ENCODE results near the gene ZBTB46. TPM values are rescaled to one million over a fixed set of nuclear protein-coding genes. Genes with fewer than 3 reads are reported as not detected.

ZBTB46 gene
- total RNA-seq, 1 donor from 2014 or later: 52.2 TPM

GRCh38 chr20:63791497-63792156, 39.4 kb downstream of the ZBTB46 start:
- no peaks in the 10 kb centered on the region for H3K9me3 ChIP-seq (ENCODE audit: control insufficient read depth in 3 of 3, low read length in 3 of 3)
- H3K27me3 ChIP-seq (ENCODE audit: control insufficient read depth in 3 of 3, insufficient read depth in 3 of 3, low read length in 3 of 3): no peaks in the 10 kb centered on the region
- H3K9ac ChIP-seq (ENCODE audit: low read depth in 1 of 3, low read length in 3 of 3): no peak overlapping the region
- peaks cover 0 to 15% (median 4%) of the 10 kb centered on the region in 3 donors for H3K4me1 ChIP-seq (ENCODE audit: control insufficient read depth in 3 of 3, insufficient read depth in 3 of 3, low read length in 3 of 3)
- peaks cover 0 to 16% (median 12%) of the 10 kb centered on the region in 3 donors for H3K36me3 ChIP-seq (ENCODE audit: control insufficient read depth in 3 of 3, insufficient read depth in 3 of 3, low read length in 3 of 3)
- no peak overlapping the region for H3K27ac ChIP-seq (ENCODE audit: low read depth, low read length)
- H3K4me3 ChIP-seq (ENCODE audit: low read length in 3 of 3): no peak overlapping the region

- Histone ChIP-seq H3K9me3 (ENCODE audit: control insufficient read depth in 3 of 3, low read length in 3 of 3) (no peaks in the 10 kb centered on the region), H3K36me3 (ENCODE audit: control insufficient read depth in 3 of 3, insufficient read depth in 3 of 3, low read length in 3 of 3) (peaks cover 0 to 16% (median 12%) of the 10 kb centered on the region in 3 donors), H3K4me1 (ENCODE audit: control insufficient read depth in 3 of 3, insufficient read depth in 3 of 3, low read length in 3 of 3) (peaks cover 0 to 13% (median 4%) of the 10 kb centered on the region in 3 donors), H3K9ac (ENCODE audit: low read depth in 1 of 3, low read length in 3 of 3) (no peak overlapping the region), H3K27ac (ENCODE audit: low read depth, low read length) (no peak overlapping the region), H3K4me3 (ENCODE audit: low read length in 3 of 3) (no peak overlapping the region), H3K27me3 (ENCODE audit: control insufficient read depth in 3 of 3, insufficient read depth in 3 of 3, low read length in 3 of 3) (no peaks in the 10 kb centered on the region)
These were observed 40.4 kb downstream of the ZBTB46 start for GRCh38 chr20:63790572-63791168.

GRCh38 chr20:63789836-63790571, 41.1 kb downstream of the ZBTB46 start:
- Histone ChIP-seq H3K27ac (ENCODE audit: low read depth, low read length) (no peak overlapping the region), H3K27me3 (ENCODE audit: control insufficient read depth in 3 of 3, insufficient read depth in 3 of 3, low read length in 3 of 3) (no peaks in the 10 kb centered on the region), H3K4me3 (ENCODE audit: low read length in 3 of 3) (no peak overlapping the region), H3K9ac (ENCODE audit: low read depth in 1 of 3, low read length in 3 of 3) (no peak overlapping the region), H3K4me1 (ENCODE audit: control insufficient read depth in 3 of 3, insufficient read depth in 3 of 3, low read length in 3 of 3) (peaks cover 0 to 13% (median 4%) of the 10 kb centered on the region in 3 donors), H3K9me3 (ENCODE audit: control insufficient read depth in 3 of 3, low read length in 3 of 3) (no peaks in the 10 kb centered on the region), H3K36me3 (ENCODE audit: control insufficient read depth in 3 of 3, insufficient read depth in 3 of 3, low read length in 3 of 3) (peaks cover 0 to 16% (median 12%) of the 10 kb centered on the region in 3 donors)

- Histone ChIP-seq H3K9me3 (ENCODE audit: control insufficient read depth in 3 of 3, low read length in 3 of 3) (no peaks in the 10 kb centered on the region), H3K4me3 (ENCODE audit: low read length in 3 of 3) (no peak overlapping the region), H3K27ac (ENCODE audit: low read depth, low read length) (no peak overlapping the region), H3K36me3 (ENCODE audit: control insufficient read depth in 3 of 3, insufficient read depth in 3 of 3, low read length in 3 of 3) (peaks cover 0 to 16% (median 12%) of the 10 kb centered on the region in 3 donors), H3K4me1 (ENCODE audit: control insufficient read depth in 3 of 3, insufficient read depth in 3 of 3, low read length in 3 of 3) (peaks cover 0 to 13% (median 4%) of the 10 kb centered on the region in 3 donors), H3K9ac (ENCODE audit: low read depth in 1 of 3, low read length in 3 of 3) (no peak overlapping the region), H3K27me3 (ENCODE audit: control insufficient read depth in 3 of 3, insufficient read depth in 3 of 3, low read length in 3 of 3) (no peaks in the 10 kb centered on the region)
These were observed 43.3 kb downstream of the ZBTB46 start for GRCh38 chr20:63787749-63788148.

- Histone ChIP-seq H3K27ac (ENCODE audit: low read depth, low read length) (no peak overlapping the region), H3K9me3 (ENCODE audit: control insufficient read depth in 3 of 3, low read length in 3 of 3) (no peaks in the 10 kb centered on the region), H3K27me3 (ENCODE audit: control insufficient read depth in 3 of 3, insufficient read depth in 3 of 3, low read length in 3 of 3) (no peaks in the 10 kb centered on the region), H3K9ac (ENCODE audit: low read depth in 1 of 3, low read length in 3 of 3) (no peak overlapping the region), H3K36me3 (ENCODE audit: control insufficient read depth in 3 of 3, insufficient read depth in 3 of 3, low read length in 3 of 3) (peaks cover 0 to 16% (median 12%) of the 10 kb centered on the region in 3 donors), H3K4me1 (ENCODE audit: control insufficient read depth in 3 of 3, insufficient read depth in 3 of 3, low read length in 3 of 3) (peaks cover 0 to 13% (median 4%) of the 10 kb centered on the region in 3 donors), H3K4me3 (ENCODE audit: low read length in 3 of 3) (no peak overlapping the region)
These were observed 43.8 kb downstream of the ZBTB46 start for GRCh38 chr20:63787302-63787701.

GRCh38 chr20:63785691-63786131, 45.4 kb downstream of the ZBTB46 start:
- no peak overlapping the region for H3K27ac ChIP-seq (ENCODE audit: low read depth, low read length)
- no peaks in the 10 kb centered on the region for H3K27me3 ChIP-seq (ENCODE audit: control insufficient read depth in 3 of 3, insufficient read depth in 3 of 3, low read length in 3 of 3)
- H3K9me3 ChIP-seq (ENCODE audit: control insufficient read depth in 3 of 3, low read length in 3 of 3): no peaks in the 10 kb centered on the region
- H3K9ac ChIP-seq (ENCODE audit: low read depth in 1 of 3, low read length in 3 of 3): no peak overlapping the region
- H3K36me3 ChIP-seq (ENCODE audit: control insufficient read depth in 3 of 3, insufficient read depth in 3 of 3, low read length in 3 of 3): peaks cover 0 to 16% (median 12%) of the 10 kb centered on the region in 3 donors
- H3K4me1 ChIP-seq (ENCODE audit: control insufficient read depth in 3 of 3, insufficient read depth in 3 of 3, low read length in 3 of 3): peaks cover 0 to 13% (median 4%) of the 10 kb centered on the region in 3 donors
- H3K4me3 ChIP-seq (ENCODE audit: low read length in 3 of 3): no peak overlapping the region

- Histone ChIP-seq H3K9me3 (ENCODE audit: control insufficient read depth in 3 of 3, low read length in 3 of 3) (no peaks in the 10 kb centered on the region), H3K36me3 (ENCODE audit: control insufficient read depth in 3 of 3, insufficient read depth in 3 of 3, low read length in 3 of 3) (peaks cover 0 to 2% (median under 1%) of the 10 kb centered on the region in 3 donors), H3K4me1 (ENCODE audit: control insufficient read depth in 3 of 3, insufficient read depth in 3 of 3, low read length in 3 of 3) (peaks cover 0 to 8% (median 4%) of the 10 kb centered on the region in 3 donors), H3K4me3 (ENCODE audit: low read length in 3 of 3) (no peak overlapping the region), H3K27me3 (ENCODE audit: control insufficient read depth in 3 of 3, insufficient read depth in 3 of 3, low read length in 3 of 3) (no peaks in the 10 kb centered on the region), H3K9ac (ENCODE audit: low read depth in 1 of 3, low read length in 3 of 3) (no peak overlapping the region), H3K27ac (ENCODE audit: low read depth, low read length) (no peak overlapping the region)
These were observed 47.1 kb downstream of the ZBTB46 start for GRCh38 chr20:63783970-63784369.

GRCh38 chr20:63782521-63782971, 48.5 kb downstream of the ZBTB46 start:
- Histone ChIP-seq H3K27ac (ENCODE audit: low read depth, low read length) (no peak overlapping the region), H3K4me3 (ENCODE audit: low read length in 3 of 3) (no peak overlapping the region), H3K9ac (ENCODE audit: low read depth in 1 of 3, low read length in 3 of 3) (no peak overlapping the region), H3K27me3 (ENCODE audit: control insufficient read depth in 3 of 3, insufficient read depth in 3 of 3, low read length in 3 of 3) (no peaks in the 10 kb centered on the region), H3K36me3 (ENCODE audit: control insufficient read depth in 3 of 3, insufficient read depth in 3 of 3, low read length in 3 of 3) (peaks cover 0 to 2% (median 0%) of the 10 kb centered on the region in 3 donors), H3K9me3 (ENCODE audit: control insufficient read depth in 3 of 3, low read length in 3 of 3) (no peaks in the 10 kb centered on the region), H3K4me1 (ENCODE audit: control insufficient read depth in 3 of 3, insufficient read depth in 3 of 3, low read length in 3 of 3) (peaks cover 0 to 6% (median 3%) of the 10 kb centered on the region in 3 donors)

DNA sequence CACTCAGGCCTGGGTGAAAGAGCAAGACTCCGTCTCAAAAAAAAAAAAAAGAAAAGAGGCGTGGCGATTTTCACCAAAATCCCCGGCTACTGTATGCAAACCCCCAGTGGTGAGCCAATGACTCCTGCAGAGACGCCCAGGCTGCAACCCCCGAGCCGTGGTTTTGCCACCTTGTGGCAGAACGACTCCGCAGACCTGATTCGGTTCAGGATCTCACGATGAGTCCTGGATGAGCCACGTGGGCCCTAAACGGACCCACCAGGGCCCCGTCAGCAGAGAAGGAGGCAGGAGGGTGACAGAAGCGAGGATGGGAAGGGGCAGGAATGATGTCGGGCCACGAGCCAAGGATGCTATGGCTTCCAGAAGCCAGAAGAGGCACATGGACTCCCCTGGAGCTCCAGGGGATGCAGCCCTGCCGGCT, 49.0 kb downstream of the ZBTB46 start:
- Histone ChIP-seq H3K4me1 (ENCODE audit: control insufficient read depth in 3 of 3, insufficient read depth in 3 of 3, low read length in 3 of 3) (peaks cover 0 to 2% (median 0%) of the 10 kb centered on the region in 3 donors), H3K9me3 (ENCODE audit: control insufficient read depth in 3 of 3, low read length in 3 of 3) (no peaks in the 10 kb centered on the region), H3K9ac (ENCODE audit: low read depth in 1 of 3, low read length in 3 of 3) (no peak overlapping the region)

More for the DNA sequence above, 49.0 kb downstream of the ZBTB46 start:
- H3K27ac ChIP-seq (ENCODE audit: low read depth, low read length): no peak overlapping the region
- H3K4me3 ChIP-seq (ENCODE audit: low read length in 3 of 3): no peak overlapping the region
- no peaks in the 10 kb centered on the region for H3K27me3 ChIP-seq (ENCODE audit: control insufficient read depth in 3 of 3, insufficient read depth in 3 of 3, low read length in 3 of 3)
- H3K36me3 ChIP-seq (ENCODE audit: control insufficient read depth in 3 of 3, insufficient read depth in 3 of 3, low read length in 3 of 3): peaks cover 0 to 2% (median 0%) of the 10 kb centered on the region in 3 donors
